ENCODE measurements around the gene FJX1.

GRCh38 chr11:35639591-35640179 lies 21.4 kb downstream of the FJX1 start:
- TF ChIP-seq CTCF (conservative IDR thresholded peaks at IDR 0.05; ENCODE audit: low read depth in 2 of 2) (no peak), EZH2 (IDR thresholded peaks at IDR 0.05; ENCODE audit: low read depth, unreplicated experiment) (no peak), REST (IDR thresholded peaks at IDR 0.05; ENCODE audit: unreplicated experiment) (no peak), POLR2AphosphoS5 (IDR thresholded peaks at IDR 0.05; ENCODE audit: low read depth) (no peak)

All from GM23338 (cell line).